CMK (cell line): ENCODE measurements around the gene TMEM158.

ENCODE experiments used
- DNase-seq: peaks from one replicate; pipeline ENCODE4 v3.0.0-alpha.2; 2010; ENCODE audit warnings: low read depth

Gene TMEM158

DNA sequence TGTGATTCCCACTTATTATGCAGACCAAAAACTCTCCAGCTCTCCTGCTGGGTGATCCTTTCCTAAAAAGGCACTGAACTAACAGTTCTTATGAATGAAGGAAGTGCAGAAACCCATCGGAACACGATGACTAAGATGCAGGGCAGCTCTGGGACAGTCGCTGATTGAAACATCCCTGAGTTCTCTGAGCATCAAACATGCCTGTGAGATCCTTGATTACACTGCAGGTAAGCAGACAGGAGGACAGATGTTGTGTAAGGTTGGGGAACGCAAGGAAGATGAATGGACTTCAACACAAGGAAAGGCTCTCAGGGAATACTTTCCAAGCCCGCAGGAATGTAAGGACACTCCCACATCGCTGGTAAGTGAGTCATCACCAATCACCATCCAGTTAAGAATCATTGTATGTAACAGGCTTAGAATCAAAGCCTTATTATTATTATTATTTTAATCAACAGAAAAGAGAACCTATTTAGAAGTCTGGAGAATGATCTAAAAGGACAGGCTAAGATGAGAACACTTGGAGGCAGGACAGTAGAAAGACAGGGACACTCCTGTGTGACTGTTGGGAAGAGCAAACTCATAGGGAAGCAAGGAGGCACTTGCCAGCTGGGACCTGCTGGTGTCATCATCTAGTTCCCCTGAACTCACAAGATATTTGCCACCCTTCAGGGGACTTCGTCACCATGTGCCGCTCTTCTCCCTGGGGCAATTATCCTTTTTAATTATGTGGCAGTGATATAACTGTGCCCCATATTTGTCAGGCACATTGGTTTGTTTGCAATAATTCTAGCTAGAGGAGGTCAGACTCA lies 26.0 kb downstream of the TMEM158 start:
- no peak for DNase-seq

- DNase-seq: no peak
Observed at GRCh38 chr3:45198264-45199260, 27.5 kb downstream of the TMEM158 start.

- no peak for DNase-seq
Observed at GRCh38 chr3:45194791-45195190, 31.3 kb downstream of the TMEM158 start.

DNA sequence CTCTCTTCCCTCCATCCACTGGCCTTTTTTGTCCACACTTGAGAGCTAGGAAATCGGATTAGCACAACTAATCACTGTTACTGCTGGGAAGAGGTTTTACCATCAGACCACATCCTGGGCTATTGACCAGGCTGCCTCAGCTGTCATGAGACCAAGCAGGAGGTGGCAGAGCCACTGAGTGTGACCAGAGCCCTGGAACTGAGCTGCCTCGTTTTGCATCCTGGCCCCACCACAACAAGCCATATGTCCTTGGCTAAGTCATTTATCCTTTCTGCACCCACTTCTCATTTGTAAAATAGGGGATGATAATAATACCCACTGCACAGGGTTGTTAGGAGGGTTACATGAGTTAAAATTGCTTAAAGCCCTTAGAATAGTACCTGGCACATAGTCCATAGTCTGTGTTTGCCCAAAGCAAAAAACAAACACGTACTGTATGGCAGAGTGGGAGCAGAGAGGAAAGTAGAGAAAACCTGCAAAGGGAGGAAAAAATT lies 34.1 kb downstream of the TMEM158 start:
- DNase-seq: no peak

GRCh38 chr3:45191424-45191823 lies 34.7 kb downstream of the TMEM158 start:
- no peak for DNase-seq

DNA sequence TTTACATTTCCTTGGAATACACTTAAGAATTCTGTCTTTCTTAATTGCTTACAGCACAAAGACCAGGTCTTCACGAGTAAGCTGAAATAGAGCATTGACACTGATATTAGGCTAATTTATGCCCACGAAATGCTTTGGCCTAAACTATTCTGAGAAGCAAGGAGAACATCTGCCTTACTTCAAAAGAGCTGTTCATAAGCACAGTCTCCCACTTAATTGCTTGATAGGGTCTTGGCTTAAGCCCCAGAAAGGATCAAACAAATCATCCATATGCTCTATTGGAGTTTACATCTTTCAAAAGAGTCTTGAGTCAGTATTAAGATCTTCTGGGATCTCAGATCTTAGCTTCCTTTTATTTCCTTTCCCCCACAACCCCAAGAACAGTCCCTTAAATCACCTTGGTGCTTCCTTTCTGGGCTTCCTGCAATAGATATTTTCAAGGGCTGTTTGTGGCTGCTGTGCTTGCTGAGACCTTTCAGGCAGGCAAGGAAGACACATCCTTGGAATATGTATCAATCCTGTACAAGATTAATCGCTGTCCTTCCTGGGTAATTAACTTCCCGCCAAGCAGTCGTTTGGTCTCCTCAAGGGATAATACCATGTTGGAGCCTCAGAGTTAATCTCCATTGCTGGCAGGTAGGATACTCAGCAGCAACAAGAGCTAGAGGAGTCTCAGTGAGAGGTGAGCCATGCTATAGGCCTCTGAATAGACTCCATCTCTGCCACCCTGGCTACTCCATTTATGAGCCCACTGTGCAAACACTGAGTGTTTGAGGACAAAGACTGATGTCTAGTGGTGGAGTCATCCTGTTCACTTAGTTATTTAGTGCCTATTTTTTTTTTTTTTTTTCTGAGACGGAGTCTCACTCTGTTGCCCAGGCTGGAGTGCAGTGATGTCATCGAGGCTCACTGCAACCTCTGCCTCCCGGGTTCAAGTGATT lies 37.1 kb downstream of the TMEM158 start:
- no peak for DNase-seq

DNA sequence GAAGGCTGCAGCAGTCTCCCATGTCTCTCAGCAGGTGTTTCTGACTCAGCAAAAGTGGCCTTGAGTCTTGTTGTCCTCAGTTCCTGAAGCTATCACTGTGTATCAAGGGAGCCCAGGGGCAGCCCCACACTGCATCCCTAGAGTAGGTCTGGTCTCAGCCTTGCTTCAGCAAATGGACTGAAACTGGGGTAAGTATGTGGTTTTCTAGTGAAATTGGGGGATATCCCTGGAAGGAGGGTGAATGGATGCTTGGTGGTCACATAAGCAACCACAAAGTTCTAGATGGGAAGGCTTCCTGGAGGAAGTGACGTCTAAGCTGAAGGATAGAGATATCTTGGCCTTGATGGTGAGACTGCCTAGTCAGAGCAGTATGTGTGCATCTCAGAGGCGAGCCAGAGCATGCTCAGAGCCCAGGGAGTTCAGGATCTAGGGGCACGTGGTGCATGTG lies 38.4 kb downstream of the TMEM158 start:
- peak; percentile 27 for DNase-seq

- DNase-seq: no peak
Observed at GRCh38 chr3:45186871-45187270, 39.2 kb downstream of the TMEM158 start.

DNA sequence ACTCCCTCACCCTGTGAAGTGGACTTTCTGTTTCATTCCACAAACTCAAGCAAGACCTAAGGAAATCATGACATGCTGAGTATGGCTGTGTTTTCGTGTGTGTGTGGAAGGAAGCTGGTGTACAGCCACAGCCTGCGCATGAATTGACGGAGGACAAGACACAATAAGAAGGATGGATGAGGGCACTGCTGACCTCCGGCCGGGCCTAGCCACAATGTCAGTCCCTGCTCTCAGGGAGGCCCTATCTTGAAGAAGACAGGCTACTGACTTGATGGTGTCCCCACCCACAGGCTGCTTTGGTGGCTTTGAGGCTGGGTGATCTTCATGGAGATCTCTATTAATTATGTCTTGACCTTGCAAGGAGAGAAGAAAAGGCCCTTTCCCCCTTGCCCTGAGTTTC lies 40.6 kb downstream of the TMEM158 start:
- DNase-seq: no peak

- no peak for DNase-seq
Observed at GRCh38 chr3:45185052-45185451, 41.0 kb downstream of the TMEM158 start.

DNA sequence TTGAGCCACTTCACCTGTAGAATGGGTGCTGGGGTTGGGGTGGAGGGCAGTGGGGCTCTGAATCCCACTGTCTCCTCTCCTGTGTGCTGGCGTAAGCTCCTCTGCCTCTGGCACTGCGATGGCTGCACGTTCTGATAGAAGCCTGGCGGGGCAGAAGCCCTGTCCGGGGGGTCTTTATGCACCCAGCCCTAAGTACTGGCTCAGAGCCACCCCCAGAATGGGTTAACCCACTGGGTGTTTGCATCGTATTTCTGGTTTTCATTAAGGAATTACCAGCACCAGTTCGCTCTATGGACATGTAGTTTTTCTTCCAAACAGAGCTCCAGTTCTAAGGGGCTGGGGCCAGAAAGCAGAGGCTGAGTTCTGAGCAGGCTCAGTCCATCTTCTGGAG lies 42.2 kb downstream of the TMEM158 start:
- no peak for DNase-seq

GRCh38 chr3:45182915-45183871 lies 42.9 kb downstream of the TMEM158 start:
- no peak for DNase-seq

- DNase-seq: no peak
Observed at GRCh38 chr3:45181496-45181895, 44.6 kb downstream of the TMEM158 start.

- no peak for DNase-seq
Observed at GRCh38 chr3:45180899-45181298, 45.2 kb downstream of the TMEM158 start.

GRCh38 chr3:45180051-45180450 lies 46.0 kb downstream of the TMEM158 start:
- no peak for DNase-seq

DNA sequence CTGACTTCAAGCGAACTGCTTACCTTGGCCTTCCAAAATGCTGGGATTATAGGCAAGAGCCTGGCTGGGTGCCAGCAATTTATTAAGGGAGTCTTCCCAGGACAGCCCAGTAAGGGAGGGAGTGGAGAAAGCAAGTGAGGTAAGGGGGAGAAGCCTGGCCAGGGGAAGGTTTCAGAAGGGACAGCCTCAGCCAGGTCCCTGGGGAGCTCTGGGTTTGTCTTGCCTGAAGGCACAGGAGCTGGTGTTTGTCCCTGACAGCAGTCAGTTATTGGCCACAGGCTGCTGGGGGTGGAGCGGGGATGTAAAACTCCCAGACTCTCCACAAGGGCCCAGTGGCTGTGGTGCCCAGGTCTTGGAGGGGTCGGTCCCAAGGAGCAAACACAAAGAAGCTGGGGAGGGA lies 46.9 kb downstream of the TMEM158 start:
- no peak for DNase-seq

DNA sequence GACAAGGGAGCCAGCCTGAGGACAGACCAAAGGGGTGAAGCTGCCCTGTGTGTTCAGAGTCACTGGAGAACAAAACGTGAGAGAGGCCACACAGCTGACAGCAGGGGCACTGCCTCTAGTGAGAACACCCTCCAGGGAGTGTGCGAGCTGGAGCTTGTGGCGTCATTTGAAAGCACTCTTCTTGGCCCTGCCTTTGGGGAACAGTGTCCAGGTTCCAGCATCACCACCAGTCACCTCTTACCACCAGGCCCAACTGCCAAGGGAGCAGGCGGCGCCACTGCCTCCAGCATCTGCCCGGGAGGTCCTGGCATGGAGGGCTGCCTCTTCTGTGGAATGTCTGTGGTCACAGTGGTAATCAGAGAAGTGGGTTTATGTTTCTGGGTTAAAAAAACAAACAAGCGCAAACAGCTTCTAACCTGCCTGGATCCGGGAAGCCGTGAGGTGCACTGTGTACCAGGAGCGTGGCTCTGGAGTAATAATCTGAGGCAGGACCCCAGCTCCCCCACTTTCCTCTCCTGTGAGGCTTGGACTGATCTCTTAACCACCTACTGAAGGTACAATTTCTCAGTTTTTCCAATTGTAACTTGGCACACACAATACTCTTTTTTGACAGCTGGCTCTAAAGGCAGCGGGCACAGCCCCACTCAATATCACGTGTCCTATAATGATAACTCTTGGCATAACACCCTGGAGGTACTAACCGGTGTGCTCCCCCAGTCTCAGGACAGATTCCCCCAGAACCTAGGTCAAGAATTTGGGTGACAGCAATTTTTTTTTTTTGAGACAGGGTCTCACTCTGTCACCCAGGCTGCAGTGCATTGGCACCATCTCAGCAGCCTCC lies 47.7 kb downstream of the TMEM158 start:
- no peak for DNase-seq

DNA sequence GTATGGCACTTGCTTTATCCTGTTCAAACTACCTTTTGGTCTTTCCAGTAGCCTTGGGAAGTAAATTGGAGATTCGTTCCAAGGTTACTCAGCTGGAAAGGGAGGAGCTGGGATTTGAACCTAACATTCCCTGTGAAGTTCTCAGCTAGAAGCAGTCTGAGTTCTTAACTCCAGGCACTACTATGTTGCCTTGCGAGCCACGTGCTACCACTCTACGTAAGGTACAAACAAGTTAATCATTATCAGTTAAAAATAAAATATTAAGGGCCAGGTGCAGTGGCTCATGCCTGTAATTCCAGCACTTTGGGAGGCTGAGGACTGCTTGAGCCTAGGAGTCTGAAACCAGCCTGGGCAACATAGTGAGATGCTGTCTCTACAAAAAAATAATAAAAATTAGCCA lies 49.2 kb downstream of the TMEM158 start:
- DNase-seq: no peak
